IMR-90 (cell line): ENCODE data around the gene HIVEP3. TPM values are rescaled to one million over a fixed set of nuclear protein-coding genes. Genes with fewer than 3 reads are reported as not detected.

Source experiments
- ATAC-seq: fragments of 200-7000 bp; cut with Tn5 transposase; 2 replicates; pipeline ENCODE4 v1.9.1; 2020; ENCODE audit warnings: low read depth, mild to moderate bottlenecking, moderate library complexity
- BruUV-seq: library from RNA; stranded (reverse); fragments of 400-500 nt; replicated peaks from 2 replicates; lab custom pipeline; 2021; lab: Mats Ljungman, UMichigan
- CTCF ChIA-PET: fragments of 300-600 bp; formaldehyde crosslinking; extraction: SDS; loops from one replicate; lab custom pipeline; 2021; ENCODE audit warnings: antibody characterized with exemption; lab: Yijun Ruan, JAX
- POLR2A ChIA-PET: fragments of 300-600 bp; sonication (Branson Sonifier 250); formaldehyde crosslinking; loops from one replicate; lab custom pipeline; 2022; ENCODE audit warnings: antibody characterized with exemption; ENCODE audit not compliant: unreplicated experiment; lab: Charles Lee
- DNase-seq: peaks from one replicate; pipeline ENCODE4 v3.0.0; 2013
- H2AFZ ChIP-seq: replicated peaks from 2 replicates; pipeline ENCODE3; 2013; ENCODE audit warnings: low read length, mild to moderate bottlenecking; ENCODE audit not compliant: poor library complexity
- H2AK5ac ChIP-seq: 2 replicates; pipeline ENCODE4 v1.6.1; 2013; ENCODE audit warnings: low read depth, low read length, inconsistent platforms
- H2AK9ac ChIP-seq: replicated peaks from 2 replicates; pipeline ENCODE3; 2013; ENCODE audit warnings: mild to moderate bottlenecking, low read depth, low read length, moderate library complexity; ENCODE audit not compliant: poor library complexity
- H2BK120ac ChIP-seq: 2 replicates; pipeline ENCODE4 v1.6.1; 2013; ENCODE audit warnings: low read depth, low read length, inconsistent platforms
- H2BK15ac ChIP-seq: 3 replicates; pipeline ENCODE4 v1.6.1; 2013; ENCODE audit warnings: low read depth, low read length, inconsistent platforms
- H2BK20ac ChIP-seq: 2 replicates; pipeline ENCODE4 v1.6.1; 2013; ENCODE audit warnings: low read depth, mild to moderate bottlenecking, inconsistent platforms, low read length, moderate library complexity
- H2BK5ac ChIP-seq: 2 replicates; pipeline ENCODE4 v1.6.1; 2013; ENCODE audit warnings: mild to moderate bottlenecking, low read depth, low read length, inconsistent platforms; ENCODE audit not compliant: poor library complexity, severe bottlenecking
- H3K14ac ChIP-seq: replicated peaks from 2 replicates; pipeline ENCODE4 v1.6.1; 2013; ENCODE audit warnings: low read depth, low read length, inconsistent platforms
- H3K18ac ChIP-seq: 2 replicates; pipeline ENCODE4 v1.6.1; 2013; ENCODE audit warnings: low read depth, low read length, control low read depth
- H3K23ac ChIP-seq: 2 replicates; pipeline ENCODE4 v1.6.1; 2013; ENCODE audit warnings: low read depth, low read length, inconsistent platforms
- H3K27ac ChIP-seq: 2 replicates; pipeline ENCODE4 v1.5.1; 2013; ENCODE audit warnings: mild to moderate bottlenecking, control low read depth, low read length; ENCODE audit not compliant: insufficient read depth
- H3K27me3 ChIP-seq: 2 replicates; pipeline ENCODE4 v1.6.1; 2013; ENCODE audit warnings: low read length; ENCODE audit not compliant: control insufficient read depth, insufficient read depth
- H3K36me3 ChIP-seq: 2 replicates; pipeline ENCODE4 v1.6.1; 2013; ENCODE audit warnings: low read length, mixed read lengths; ENCODE audit not compliant: control insufficient read depth, insufficient read depth
- H3K4ac ChIP-seq: 2 replicates; pipeline ENCODE4 v1.6.1; 2013; ENCODE audit warnings: low read depth, low read length, inconsistent platforms
- H3K4me1 ChIP-seq: 2 replicates; pipeline ENCODE4 v1.6.1; 2013; ENCODE audit warnings: low read length, mixed read lengths; ENCODE audit not compliant: control insufficient read depth, insufficient read depth
- H3K4me2 ChIP-seq: 2 replicates; pipeline ENCODE4 v1.6.1; 2013; ENCODE audit warnings: low read depth, mild to moderate bottlenecking, control low read depth, low read length, moderate library complexity
- H3K4me3 ChIP-seq: 2 replicates; pipeline ENCODE4 v1.5.1; 2013; ENCODE audit warnings: low read depth, mild to moderate bottlenecking, control low read depth, low read length, moderate library complexity; ENCODE audit not compliant: insufficient read depth
- H3K56ac ChIP-seq: 2 replicates; pipeline ENCODE4 v1.6.1; 2013; ENCODE audit warnings: low read length, inconsistent platforms; ENCODE audit not compliant: insufficient read depth; ENCODE audit errors: extremely low read depth
- H3K79me1 ChIP-seq, 2 experiments: 2 replicates each; pipeline ENCODE4 v1.6.1; 2013; ENCODE audit warnings: low read length in 2 of 2, inconsistent platforms in 1 of 2, low read depth in 1 of 2
- H3K9ac ChIP-seq: 2 replicates; pipeline ENCODE4 v1.6.1; 2013; ENCODE audit warnings: low read depth, low read length, control low read depth
- H3K9me1 ChIP-seq: 2 replicates; pipeline ENCODE4 v1.6.1; 2013; ENCODE audit warnings: low read length, inconsistent platforms; ENCODE audit not compliant: insufficient read depth
- H3K9me3 ChIP-seq: 2 replicates; pipeline ENCODE4 v1.6.1; 2013; ENCODE audit warnings: low read length; ENCODE audit not compliant: control insufficient read depth, insufficient read depth
- H4K20me1 ChIP-seq: 2 replicates; pipeline ENCODE4 v1.6.1; 2013; ENCODE audit warnings: low read length, inconsistent platforms; ENCODE audit not compliant: insufficient read depth
- H4K5ac ChIP-seq: 2 replicates; pipeline ENCODE4 v1.6.1; 2013; ENCODE audit warnings: mild to moderate bottlenecking, low read depth, low read length, control low read depth
- H4K8ac ChIP-seq, 2 experiments: 2 replicates each; pipeline ENCODE4 v1.6.1; 2013; ENCODE audit warnings: low read depth in 2 of 2, low read length in 2 of 2, control low read depth in 1 of 2, inconsistent platforms in 1 of 2
- H4K91ac ChIP-seq: 2 replicates; pipeline ENCODE4 v1.6.1; 2013; ENCODE audit warnings: low read depth, low read length, inconsistent platforms; ENCODE audit not compliant: insufficient read depth
- MAFK ChIP-seq: IDR thresholded peaks from 2 replicates; pipeline ENCODE4 v1.6.1; 2012; ENCODE audit warnings: low read depth, low read length, improper control_type of control experiment
- NFE2L2 ChIP-seq: fragments of 150-350 bp; IDR thresholded peaks from 2 replicates; pipeline ENCODE4 v1.6.1; 2016; ENCODE audit warnings: low read depth, mild to moderate bottlenecking, low read length
- POLR2A ChIP-seq: IDR thresholded peaks from 2 replicates; pipeline ENCODE4 v1.6.1; 2012; ENCODE audit warnings: mild to moderate bottlenecking, low read depth, low read length
- RAD21 ChIP-seq: IDR thresholded peaks from 2 replicates; pipeline ENCODE4 v1.6.1; 2012; ENCODE audit warnings: low read length, improper control_type of control experiment
- WGBS, 2 experiments: methylation state at CpG; one replicate each; pipeline versions ENCODE4 v1.1.5 to v1.1.7; 2013; ENCODE audit warnings: missing lambda C conversion rate in 2 of 2; ENCODE audit not compliant: insufficient read length in 1 of 2; ENCODE audit errors: extremely low coverage in 2 of 2; 5-methylcytosine and 5-hydroxymethylcytosine counted together
- dilution Hi-C: fragments of 300-500 bp; cut with HindIII; formaldehyde crosslinking; loops from one replicate; pipeline ENCODE4 v1.14.3; 2018; ENCODE audit warnings: low sequenced_read_pairs; ENCODE audit not compliant: unreplicated experiment
- in situ Hi-C: fragments of 300-500 bp; cut with MboI; formaldehyde crosslinking; loops from 3 replicates; pipeline ENCODE4 v1.14.3; 2019; ENCODE audit warnings: low sequenced_read_pairs, inconsistent platforms, mixed read lengths
- intact Hi-C: fragments of 100-400 bp; cut with micrococcal nuclease; formaldehyde crosslinking; loops from 2 replicates; pipeline ENCODE4 v1.10.0; 2022
- polyA plus RNA-seq, 3 experiments: library from polyadenylated mRNA; depleted of rRNA; stranded (reverse); fragments of >200 nt; gene quantifications; 2 replicates each; pipeline ENCODE4 v1.2.3, GENCODE V29; 2012; ENCODE audit warnings: low replicate concordance in 1 of 3
- total RNA-seq: library from RNA; depleted of rRNA; stranded (reverse); fragments of >200 nt; gene quantifications from 2 replicates; pipeline ENCODE4 v1.2.3, GENCODE V29; 2012

The HIVEP3 gene
- total and polyA plus RNA-seq, 2 of the 4 experiments (the other 2 are of a cell fraction), result 1.4 to 4.0 TPM

DNA sequence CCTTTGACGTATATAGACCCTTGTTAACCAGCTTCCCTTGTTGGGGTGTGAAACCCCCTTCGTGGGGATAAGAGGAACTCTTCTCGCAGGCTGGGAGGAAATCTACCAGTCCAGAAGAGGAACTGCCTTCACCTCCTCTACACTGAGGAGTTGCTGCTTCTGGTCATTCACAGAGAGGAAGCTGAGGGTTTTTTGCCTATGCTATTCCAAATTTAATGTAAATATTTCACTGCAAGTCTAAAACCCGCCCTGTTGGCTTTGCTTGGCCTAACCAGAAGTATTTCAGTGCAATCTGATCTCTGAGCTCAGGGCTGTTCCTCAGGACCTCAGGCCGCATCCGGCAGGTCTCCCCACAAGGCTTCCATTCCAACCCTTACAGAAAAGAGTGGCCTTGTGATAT, 150.1 kb downstream of the HIVEP3 start:
- no peak overlapping the region for H3K9ac ChIP-seq
- BruUV-seq, result no TSS peak
- H3K14ac ChIP-seq, result no peak overlapping the region
- H3K4me1 ChIP-seq, result peaks cover 4% of the 10 kb centered on the region
- H3K4me2 ChIP-seq, result no peak overlapping the region
- no peak overlapping the region for H4K91ac ChIP-seq
- no peak overlapping the region for H3K18ac ChIP-seq
- H2AFZ ChIP-seq, result no peak overlapping the region
- TF ChIP-seq NFE2L2 (no peak), RAD21 (no peak), POLR2A (no peak), MAFK (no peak)
- no peak overlapping the region for H3K4me3 ChIP-seq
- no peak overlapping the region for H4K8ac ChIP-seq
- no peak overlapping the region for H4K5ac ChIP-seq
- H3K27me3 ChIP-seq, result peaks cover 6% of the 10 kb centered on the region; the same call in 1 of the 2 replicates
- H3K4ac ChIP-seq, result no peak overlapping the region
- no peaks in the 10 kb centered on the region for H4K20me1 ChIP-seq
- POLR2A ChIA-PET, result no interaction called here
- H2AK9ac ChIP-seq, result no peak overlapping the region
- H3K9me3 ChIP-seq, result no peaks in the 10 kb centered on the region
- H3K56ac ChIP-seq, result no peak overlapping the region
- H3K23ac ChIP-seq, result no peak overlapping the region
- H2BK120ac ChIP-seq, result no peak overlapping the region
- intact Hi-C loops (no loop called here), in situ Hi-C loops (no loop called here), dilution Hi-C loops (no loop called here)
- CTCF ChIA-PET, result no interaction called here
- peaks cover 3% of the 10 kb centered on the region; the same call in 1 of the 2 replicates for H3K9me1 ChIP-seq
- H2BK20ac ChIP-seq, result no peak overlapping the region
- H2BK15ac ChIP-seq, result no peak overlapping the region
- ATAC-seq, result no peak
- no peak overlapping the region for H3K27ac ChIP-seq
- DNase-seq, result no peak
- no peak overlapping the region for H2AK5ac ChIP-seq
- H2BK5ac ChIP-seq, result no peak overlapping the region
- no peaks in the 10 kb centered on the region for H3K79me1 ChIP-seq
- no CpG with 5 or more reads among the region's 6 CpGs for WGBS, 2 experiments
- H3K36me3 ChIP-seq, result no peaks in the 10 kb centered on the region
